OCI-LY7 (cell line): ENCODE data around the gene SPON1.

Source experiments
- CTCF ChIP-seq: fragments of 200-600 bp; sonication (generic); conservative IDR thresholded peaks from 2 replicates; pipeline ENCODE4 v1.5.1; 2014; ENCODE audit warnings: mild to moderate bottlenecking, antibody characterized with exemption, low read length, moderate library complexity, mixed read lengths
- EZH2phosphoT487 ChIP-seq: fragments of 200-600 bp; sonication (generic); IDR thresholded peaks from 2 replicates; pipeline ENCODE4 v1.6.1; 2018; ENCODE audit warnings: low read depth, borderline replicate concordance, mild to moderate bottlenecking, mixed run types, antibody characterized with exemption, low read length, moderate library complexity, mixed read lengths

- no peak for TF ChIP-seq CTCF
- no peak for TF ChIP-seq EZH2phosphoT487
Observed at GRCh38 chr11:14026961-14027360, 64.4 kb downstream of the SPON1 start.
